T-helper 1 cell (primary cell): ENCODE data around the gene ANKRD30BL.
"Not testable (repeated sequence)": the region's sequence is repeated elsewhere in the genome, so short reads cannot be mapped to it uniquely, and the experiment has no call there.

Experiments
- DNase-seq, 5 donors: peaks; one replicate each; pipeline ENCODE4 v3.0.0-alpha.2; 2012 to 2020
- total RNA-seq, 4 donors: gene quantifications; one replicate each; lab custom pipeline; 2026; lab: John Stamatoyannopoulos, UW

The ANKRD30BL gene
- 0 reads per million in 4 donors for total RNA-seq

GRCh38 chr2:132161161-132162124 is at the start of gene ANKRD30BL:
Gene ANKRD30BL (minus strand): TSS chr2:132161952. CDS start chr2:132161705, 247 bp downstream.
- not testable (repeated sequence) for DNase-seq

- DNase-seq = not testable (repeated sequence)
These were observed 41.1 kb upstream of the ANKRD30BL start for GRCh38 chr2:132202866-132203265.

DNA sequence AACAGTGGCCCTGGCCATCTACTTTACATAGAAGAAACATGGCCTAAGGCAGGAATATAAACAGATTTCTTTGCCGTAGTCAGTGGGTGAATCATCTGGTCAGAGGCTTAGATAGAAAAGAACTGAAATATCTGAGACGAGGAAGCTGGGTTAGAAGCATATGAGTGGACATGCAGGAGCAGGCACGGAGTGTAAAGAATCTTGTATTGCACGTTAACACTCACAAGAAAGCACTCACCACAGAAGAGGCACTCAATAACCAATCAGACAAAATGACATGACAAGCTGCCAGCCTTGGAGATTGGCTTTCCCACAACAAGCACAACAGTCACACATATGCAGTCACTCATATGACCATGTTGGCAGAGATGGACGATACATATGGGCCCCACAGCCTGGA is 31.1 kb upstream of the ANKRD30BL start:
- DNase-seq = not testable (repeated sequence)

DNA sequence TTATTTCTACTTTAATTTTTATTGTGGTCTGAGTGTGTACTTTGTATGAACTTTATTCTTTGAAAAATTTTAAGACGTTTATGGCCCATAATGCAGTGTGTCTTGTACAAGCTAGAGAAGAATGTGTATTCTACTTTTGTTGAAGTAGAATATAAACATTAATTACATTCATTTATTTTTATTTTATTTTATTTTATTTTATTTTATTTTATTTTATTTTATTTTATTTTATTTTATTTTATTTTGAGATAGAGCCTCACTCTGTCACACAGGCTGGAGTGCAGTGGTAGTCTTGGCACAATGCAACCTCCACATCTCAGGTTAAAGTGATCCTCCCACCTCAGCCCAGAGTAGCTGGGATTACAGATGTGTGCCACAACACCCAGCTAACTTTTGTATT is 5.3 kb upstream of the ANKRD30BL start:
- not testable (repeated sequence) for DNase-seq

DNA sequence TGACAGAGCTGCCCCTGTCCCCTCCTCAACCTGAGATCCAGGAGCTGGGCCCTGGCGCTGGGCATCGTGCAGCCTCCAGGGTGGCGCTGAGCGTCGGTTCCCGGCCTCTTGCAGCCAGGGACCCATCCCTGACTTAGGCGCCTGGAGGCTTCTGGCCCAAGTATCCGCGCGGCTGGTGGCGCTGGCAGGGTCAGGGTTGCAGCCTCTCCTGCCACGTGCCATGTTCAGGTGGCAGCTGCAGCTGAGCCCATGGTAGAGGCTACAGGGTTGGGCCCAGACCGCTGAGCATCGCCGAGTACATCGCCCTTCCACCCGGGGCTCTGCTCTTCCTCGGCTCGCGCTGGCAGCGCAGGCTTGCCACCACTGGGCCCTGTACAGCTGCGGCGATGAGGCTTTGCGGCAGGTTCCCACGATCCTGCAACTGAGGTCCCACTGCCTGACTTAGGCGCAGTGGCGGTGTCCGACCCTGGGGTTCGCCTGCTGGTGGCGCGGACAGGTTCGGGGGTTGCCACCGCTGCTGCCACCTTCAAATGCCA is 441 bp upstream of the ANKRD30BL start:
- DNase-seq = not testable (repeated sequence)

GRCh38 chr2:132146774-132147173 is 15.0 kb downstream of the ANKRD30BL start:
- DNase-seq = not testable (repeated sequence)
